GM18951 (cell line): Measurements from ENCODE around the gene TUT7.

Source experiments
- POLR2A ChIP-seq: IDR thresholded peaks from 4 replicates; pipeline ENCODE4 v1.6.1; 2011; ENCODE audit warnings: mild to moderate bottlenecking; ENCODE audit not compliant: insufficient read length, insufficient read depth; ENCODE audit errors: extremely low read depth
- in situ Hi-C: fragments of 300-500 bp; cut with MboI; formaldehyde crosslinking; loops from one replicate; pipeline ENCODE4 v1.12.0; 2022; ENCODE audit warnings: low sequenced_read_pairs, mixed read lengths, inconsistent platforms; ENCODE audit not compliant: unreplicated experiment

TUT7 gene

GRCh38 chr9:86277072-86277471 lies 77.1 kb downstream of the TUT7 start:
- TF ChIP-seq POLR2A: no peak
- in situ Hi-C loops: no loop called here

- in situ Hi-C loops: no loop called here
- no peak for TF ChIP-seq POLR2A
Measured at GRCh38 chr9:86275962-86276361, 78.2 kb downstream of the TUT7 start.

DNA sequence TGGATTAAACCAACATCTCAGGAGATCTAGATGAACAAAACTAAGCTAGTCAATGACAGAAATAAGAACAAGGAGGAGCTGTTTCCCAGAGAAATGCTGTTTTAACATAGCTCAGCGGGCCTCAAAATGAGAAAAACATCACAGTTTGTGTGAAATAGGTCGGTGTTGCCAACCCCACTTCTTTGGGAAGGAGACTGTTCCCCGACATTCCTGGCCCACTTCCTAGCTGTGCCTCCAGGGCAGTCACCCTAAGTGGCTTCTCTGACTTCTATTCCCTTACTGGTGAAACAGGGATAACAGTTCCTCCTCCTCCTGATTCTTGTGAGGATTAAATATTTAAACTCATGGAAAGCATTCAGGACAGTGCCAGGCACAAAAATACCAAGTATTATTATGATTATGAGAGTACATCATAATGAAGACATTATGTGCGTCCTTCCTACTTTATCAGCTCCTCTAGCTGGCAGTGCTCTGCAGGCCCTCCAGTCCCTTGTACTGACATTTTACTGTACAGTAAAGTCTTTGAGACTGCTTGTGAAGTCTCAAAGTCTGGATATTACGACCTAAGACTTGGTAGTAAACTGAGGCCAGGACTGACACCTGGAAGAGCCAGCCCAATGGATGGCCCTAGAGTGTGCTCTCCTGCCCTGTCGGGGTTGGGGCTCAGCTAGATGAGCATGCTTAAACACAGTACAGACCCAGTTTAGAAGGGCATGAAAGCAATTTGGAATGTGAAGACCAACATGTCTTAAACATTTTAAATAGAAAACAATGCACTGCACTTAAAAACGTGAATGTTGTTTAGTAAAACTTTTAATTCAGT lies 79.2 kb downstream of the TUT7 start:
- in situ Hi-C loops: no loop called here
- no peak for TF ChIP-seq POLR2A

DNA sequence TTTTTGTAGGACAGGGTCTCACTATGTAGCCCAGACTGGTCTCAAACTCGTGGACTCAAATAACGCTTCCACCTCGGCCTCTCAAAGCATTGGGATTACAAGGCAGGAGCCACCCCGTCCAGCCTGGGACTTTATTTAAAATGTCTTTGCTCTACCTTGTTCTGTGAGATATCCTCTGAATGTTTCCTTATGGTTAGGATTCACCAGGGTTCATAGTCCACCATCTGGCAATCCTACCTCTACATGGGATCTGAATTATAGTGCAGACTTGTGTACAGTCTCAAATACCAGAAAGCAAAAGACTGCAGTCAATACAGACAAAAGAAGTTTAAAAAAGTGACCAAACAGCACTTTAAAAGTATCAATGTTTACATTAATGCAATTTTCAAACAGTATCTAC lies 82.0 kb downstream of the TUT7 start:
- in situ Hi-C loops: no loop called here
- no peak for TF ChIP-seq POLR2A

DNA sequence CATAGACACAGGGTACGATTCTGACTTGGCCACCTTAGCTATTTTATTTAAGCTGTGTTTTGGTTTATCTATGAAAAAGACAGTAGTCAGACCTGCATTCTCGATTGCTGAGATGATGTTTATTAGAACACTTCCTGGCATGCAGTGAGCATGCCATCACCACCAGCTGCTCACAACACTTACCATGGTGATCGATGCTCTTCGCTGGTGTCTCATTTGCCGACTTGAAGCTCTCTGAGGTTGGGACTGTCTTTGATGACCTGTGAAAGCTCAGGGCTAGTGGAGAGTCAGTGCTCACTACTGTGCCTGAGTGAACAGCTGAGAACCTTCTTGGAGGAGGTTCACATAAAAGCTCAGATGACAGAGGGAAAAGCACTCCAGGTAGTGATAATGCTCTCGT lies 90.3 kb downstream of the TUT7 start:
- no peak for TF ChIP-seq POLR2A
- in situ Hi-C loops: no loop called here

- no peak for TF ChIP-seq POLR2A
- in situ Hi-C loops: no loop called here
Measured at GRCh38 chr9:86262492-86262891, 91.7 kb downstream of the TUT7 start.

DNA sequence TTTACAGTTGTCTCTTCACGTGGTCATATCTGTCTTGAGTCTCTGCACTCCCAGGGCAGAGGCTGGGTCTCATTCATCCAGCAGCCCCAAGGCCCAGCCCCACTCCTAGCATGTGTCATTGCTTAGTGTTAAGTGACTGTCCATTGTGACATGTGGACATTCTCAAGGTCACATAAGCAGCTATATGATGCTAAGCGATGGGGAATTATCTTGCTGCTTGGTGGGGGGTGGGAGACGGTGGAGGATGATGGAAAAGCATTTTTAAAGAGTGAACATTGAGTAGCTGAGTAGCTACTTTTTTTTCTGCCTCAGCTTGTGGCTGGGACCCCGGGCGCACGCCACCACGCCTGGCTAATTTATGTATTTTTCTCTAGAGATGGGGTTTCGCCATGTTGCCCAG lies 94.7 kb downstream of the TUT7 start, which contains the start of gene C9orf153:
TSS of gene C9orf153 (minus strand) at position 101 of the 400 bp plus-strand sequence. CDS start 30,054 bp downstream, outside the sequence.
- in situ Hi-C loops: no loop called here
- no peak for TF ChIP-seq POLR2A

- no peak for TF ChIP-seq POLR2A
- in situ Hi-C loops: no loop called here
Measured at GRCh38 chr9:86257391-86257790, 96.8 kb downstream of the TUT7 start.

- no peak for TF ChIP-seq POLR2A
- in situ Hi-C loops: no loop called here
Measured at GRCh38 chr9:86256653-86257052, 97.6 kb downstream of the TUT7 start.

DNA sequence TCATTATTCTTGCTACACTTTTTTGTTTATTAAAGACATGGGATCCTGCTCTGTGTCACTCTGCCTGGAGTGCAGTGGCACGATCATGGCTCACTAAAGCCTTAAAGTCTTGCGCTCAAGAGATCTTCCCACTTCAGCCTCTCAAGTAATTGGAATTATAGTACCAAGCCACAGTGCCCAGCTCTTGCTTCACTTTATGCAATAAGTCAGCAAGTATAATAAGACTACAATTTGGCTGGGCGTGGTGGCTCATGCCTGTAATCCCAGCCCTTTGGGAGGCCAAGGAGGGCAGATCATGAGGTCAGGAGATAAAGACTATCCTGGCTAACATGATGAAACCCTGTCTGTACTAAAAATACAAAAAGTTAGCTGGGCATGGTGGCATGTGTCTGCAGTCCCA lies 100.6 kb downstream of the TUT7 start:
- TF ChIP-seq POLR2A: no peak
- in situ Hi-C loops: no loop called here

DNA sequence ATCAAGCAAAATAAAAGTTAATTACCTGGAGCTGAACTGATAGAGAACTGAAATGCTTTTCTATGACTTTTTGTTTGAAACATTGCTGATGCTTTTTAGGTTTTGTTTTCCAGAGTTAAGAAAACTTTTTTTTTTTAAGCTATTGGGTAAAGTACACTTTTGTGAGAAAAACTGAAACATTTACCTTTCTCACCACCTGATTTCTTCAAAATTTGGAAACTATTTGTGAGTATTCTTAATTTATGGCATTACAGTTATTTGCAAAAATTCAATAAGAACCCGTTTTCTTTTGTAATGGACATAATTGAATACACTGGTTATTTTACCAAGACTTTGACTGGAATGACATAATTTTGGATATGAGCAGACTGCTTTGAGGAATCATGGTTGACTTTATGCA lies 101.3 kb downstream of the TUT7 start:
- TF ChIP-seq POLR2A: no peak
- in situ Hi-C loops: no loop called here

GRCh38 chr9:86250123-86250522 lies 104.1 kb downstream of the TUT7 start:
- no peak for TF ChIP-seq POLR2A
- in situ Hi-C loops: no loop called here

DNA sequence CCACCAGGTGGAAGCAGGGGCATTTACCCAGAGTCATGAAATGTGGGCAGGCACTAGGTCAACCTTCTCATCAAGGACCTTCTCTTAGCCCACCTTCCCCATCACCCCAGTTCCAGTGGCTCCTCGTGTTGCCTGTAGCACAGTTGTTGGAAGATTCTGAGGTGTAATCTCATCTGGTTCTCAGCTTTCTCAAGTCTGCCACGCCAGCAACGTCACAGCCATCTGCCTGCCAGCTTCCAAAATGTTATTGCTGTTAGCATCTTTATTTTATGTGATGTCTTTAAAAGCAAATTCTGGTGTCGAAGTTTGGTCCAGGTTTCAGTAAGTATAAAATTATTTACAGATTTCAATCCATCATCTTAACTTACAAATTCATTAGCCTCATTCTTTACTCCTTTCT lies 105.5 kb downstream of the TUT7 start:
- in situ Hi-C loops: no loop called here

DNA sequence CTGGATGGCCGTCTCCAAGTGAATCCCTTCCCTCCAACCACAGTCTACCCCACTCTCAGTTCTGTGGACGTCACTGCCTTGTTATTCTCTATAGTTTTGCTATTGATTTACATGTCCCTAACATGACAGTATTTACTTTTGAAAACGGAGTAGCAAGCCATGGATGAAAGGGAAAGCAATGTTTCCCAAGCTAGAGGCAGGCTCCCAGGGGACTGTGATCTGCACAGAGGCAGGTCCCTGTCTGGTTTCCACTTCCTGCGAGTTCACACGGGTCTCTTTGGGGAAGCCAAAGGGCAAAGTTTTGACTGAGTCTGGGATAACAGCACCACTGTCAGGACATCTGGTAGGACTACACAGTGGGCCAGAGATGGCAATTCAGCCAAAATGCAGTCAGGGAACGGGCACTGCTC lies 107.5 kb downstream of the TUT7 start:
- TF ChIP-seq POLR2A: no peak
- in situ Hi-C loops: no loop called here

More for the DNA sequence above, 105.5 kb downstream of the TUT7 start:
- TF ChIP-seq POLR2A: no peak
